CD4-positive, alpha-beta T cell treated with Interleukin-6 for 4 hours (primary cell): Measurements from ENCODE around the gene ETV5.

Source experiments
- DNase-seq: peaks from one replicate; pipeline ENCODE4 v3.0.0-alpha.2; 2020; ENCODE audit warnings: mixed read lengths

ETV5 gene

GRCh38 chr3:186094696-186095425 lies 14.0 kb downstream of the ETV5 start:
- no peak for DNase-seq

- no peak for DNase-seq
Observed at GRCh38 chr3:186094271-186094670, 14.6 kb downstream of the ETV5 start.

- no peak for DNase-seq
Observed at GRCh38 chr3:186093271-186093900, 15.5 kb downstream of the ETV5 start.

- DNase-seq, result no peak
Observed at GRCh38 chr3:186092360-186093070, 16.4 kb downstream of the ETV5 start.

GRCh38 chr3:186090901-186091300 lies 18.0 kb downstream of the ETV5 start:
- no peak for DNase-seq

GRCh38 chr3:186088335-186088734 lies 20.6 kb downstream of the ETV5 start:
- DNase-seq, result no peak

GRCh38 chr3:186084264-186084663 lies 24.6 kb downstream of the ETV5 start:
- DNase-seq, result no peak

GRCh38 chr3:186083746-186084145 lies 25.1 kb downstream of the ETV5 start:
- no peak for DNase-seq

- no peak for DNase-seq
Observed at GRCh38 chr3:186082150-186082549, 26.7 kb downstream of the ETV5 start.

- no peak for DNase-seq
Observed at GRCh38 chr3:186081678-186082077, 27.2 kb downstream of the ETV5 start.

GRCh38 chr3:186080849-186081438 lies 27.9 kb downstream of the ETV5 start:
- no peak for DNase-seq

GRCh38 chr3:186079925-186080324 lies 29.0 kb downstream of the ETV5 start:
- no peak for DNase-seq

- no peak for DNase-seq
Observed at GRCh38 chr3:186077466-186077865, 31.4 kb downstream of the ETV5 start.

GRCh38 chr3:186075931-186076567 lies 32.8 kb downstream of the ETV5 start:
- no peak for DNase-seq

- DNase-seq, result no peak
Observed at GRCh38 chr3:186075489-186075888, 33.4 kb downstream of the ETV5 start.

GRCh38 chr3:186073641-186074040 lies 35.2 kb downstream of the ETV5 start:
- DNase-seq, result no peak

GRCh38 chr3:186070996-186071395 lies 37.9 kb downstream of the ETV5 start:
- DNase-seq, result no peak

- DNase-seq, result no peak
Observed at GRCh38 chr3:186070550-186070949, 38.3 kb downstream of the ETV5 start.

GRCh38 chr3:186070133-186070532 lies 38.8 kb downstream of the ETV5 start:
- no peak for DNase-seq

GRCh38 chr3:186069199-186069598 lies 39.7 kb downstream of the ETV5 start:
- DNase-seq, result no peak

GRCh38 chr3:186068243-186068552 lies 40.7 kb downstream of the ETV5 start:
- no peak for DNase-seq

- DNase-seq, result no peak
Observed at GRCh38 chr3:186067360-186068242, 41.3 kb downstream of the ETV5 start.
